GM12878 (cell line): Measurements from ENCODE around the gene BPTF. TPM values are rescaled to one million over a fixed set of nuclear protein-coding genes. Genes with fewer than 3 reads are reported as not detected.

Source experiments
- ATAC-seq: fragments of 200-7000 bp; cut with Tn5 transposase; 3 replicates; pipeline ENCODE4 v1.9.1; 2020; ENCODE audit warnings: mild to moderate bottlenecking, moderate library complexity
- BruUV-seq: library from RNA; stranded (reverse); fragments of 400-500 nt; replicated peaks from 2 replicates; lab custom pipeline; 2021; lab: Mats Ljungman, UMichigan
- CTCF ChIA-PET: fragments of 300-600 bp; sonication (Branson Sonifier 250); formaldehyde crosslinking; extraction: SDS; loops from one replicate; lab custom pipeline; 2021; ENCODE audit warnings: inconsistent platforms; lab: Yijun Ruan, JAX
- POLR2A ChIA-PET: fragments of 350-600 bp; formaldehyde crosslinking; extraction: SDS; loops from one replicate; lab custom pipeline; 2021; ENCODE audit warnings: inconsistent platforms; lab: Charles Lee
- RAD21 ChIA-PET: fragments of 300-600 bp; sonication (Branson Sonifier 250); formaldehyde crosslinking; loops from one replicate; lab custom pipeline; 2023; ENCODE audit warnings: antibody characterized with exemption; ENCODE audit not compliant: unreplicated experiment; lab: Charles Lee
- SMC1A ChIA-PET: fragments of 300-600 bp; sonication (Branson Sonifier 250); formaldehyde crosslinking; loops from one replicate; lab custom pipeline; 2023; ENCODE audit not compliant: unreplicated experiment, uncharacterized antibody; lab: Charles Lee
- DNase-seq: peaks from one replicate; pipeline ENCODE4 v3.0.0-alpha.2; 2011; ENCODE audit warnings: low read depth, low spot score
- FAIRE-seq: peaks from 3 replicates; lab custom pipeline; 2011; peaks lifted over from hg19 to GRCh38; lab: Jason Lieb, UNC
- H2AFZ ChIP-seq: 2 replicates; pipeline ENCODE4 v1.6.0; 2011; ENCODE audit warnings: low read depth, low read length, control low read depth; ENCODE audit not compliant: control insufficient read depth
- H3K27ac ChIP-seq: 2 replicates; pipeline ENCODE4 v1.5.1; 2011; ENCODE audit warnings: control low read depth; ENCODE audit not compliant: control insufficient read depth, insufficient read depth
- H3K27me3 ChIP-seq, 2 experiments: replicated peaks in 1 of 2; 2 replicates each; pipeline versions ENCODE4 v1.6.0 to v1.6.1; 2011; ENCODE audit warnings: low read length in 1 of 2; ENCODE audit not compliant: control insufficient read depth in 2 of 2, insufficient read depth in 2 of 2
- H3K36me3 ChIP-seq, 2 experiments: 2 replicates each; pipeline ENCODE4 v1.5.1; 2011; ENCODE audit warnings: low read length in 1 of 2; ENCODE audit not compliant: control insufficient read depth in 2 of 2, insufficient read depth in 2 of 2
- H3K4me1 ChIP-seq: 2 replicates; pipeline ENCODE4 v1.6.1; 2011; ENCODE audit warnings: mild to moderate bottlenecking, low read length, moderate library complexity, mixed read lengths; ENCODE audit not compliant: control insufficient read depth, insufficient read depth
- H3K4me2 ChIP-seq: 2 replicates; pipeline ENCODE4 v1.6.0; 2011; ENCODE audit warnings: control low read depth; ENCODE audit not compliant: control insufficient read depth, insufficient read depth
- H3K4me3 ChIP-seq: fragments of 200-600 bp; sonication (generic); 2 replicates; pipeline ENCODE4 v1.5.1; 2016
- H3K79me2 ChIP-seq: 2 replicates; pipeline ENCODE4 v1.6.0; 2011; ENCODE audit warnings: low read length; ENCODE audit not compliant: control insufficient read depth, insufficient read depth
- H3K9ac ChIP-seq: 2 replicates; pipeline ENCODE4 v1.8.0; 2011; ENCODE audit warnings: low read length, control low read depth, mixed read lengths; ENCODE audit not compliant: control insufficient read depth, insufficient read depth
- H3K9me3 ChIP-seq: replicated peaks from 3 replicates; pipeline ENCODE4 v1.5.1; 2011; ENCODE audit warnings: mild to moderate bottlenecking, low read length; ENCODE audit not compliant: control insufficient read depth, insufficient read depth
- H4K20me1 ChIP-seq: 2 replicates; pipeline ENCODE4 v1.6.0; 2011; ENCODE audit not compliant: control insufficient read depth, insufficient read depth
- BCLAF1 ChIP-seq: fragments of 450-650 bp; IDR thresholded peaks from 2 replicates; pipeline ENCODE4 v1.6.1; 2017; ENCODE audit warnings: antibody characterized with exemption, mild to moderate bottlenecking, moderate library complexity
- CREM ChIP-seq: IDR thresholded peaks from 2 replicates; pipeline ENCODE4 v1.6.1; 2014; ENCODE audit warnings: antibody characterized with exemption, low read depth
- DPF2 ChIP-seq: fragments of 450-650 bp; IDR thresholded peaks from 2 replicates; pipeline ENCODE4 v1.6.1; 2017; ENCODE audit warnings: mild to moderate bottlenecking
- GABPA ChIP-seq: IDR thresholded peaks from 2 replicates; pipeline ENCODE4 v1.6.1; 2014; ENCODE audit warnings: antibody characterized with exemption, low read depth, mild to moderate bottlenecking, inconsistent platforms
- HDAC2 ChIP-seq: fragments of 200-600 bp; sonication (generic); IDR thresholded peaks from 2 replicates; pipeline ENCODE4 v1.6.1; 2017
- IKZF1 ChIP-seq: fragments of 450-650 bp; conservative IDR thresholded peaks from 2 replicates; pipeline ENCODE4 v1.6.1; 2017; ENCODE audit warnings: antibody characterized with exemption, mild to moderate bottlenecking
- KAT2A ChIP-seq: conservative IDR thresholded peaks from 2 replicates; pipeline ENCODE4 v1.6.1; 2011; ENCODE audit warnings: low read depth, low read length; ENCODE audit not compliant: control insufficient read depth
- KLF5 ChIP-seq: fragments of 450-650 bp; IDR thresholded peaks from 2 replicates; pipeline ENCODE4 v1.6.1; 2014; ENCODE audit warnings: mild to moderate bottlenecking; ENCODE audit not compliant: partially characterized antibody
- NFYA ChIP-seq: IDR thresholded peaks from 2 replicates; pipeline ENCODE4 v1.6.1; 2011; ENCODE audit warnings: low read depth, mild to moderate bottlenecking, low read length, improper control_type of control experiment, borderline replicate concordance
- POU2F2 ChIP-seq: IDR thresholded peaks from 3 replicates; pipeline ENCODE4 v1.6.1; 2011; ENCODE audit warnings: low read depth, mild to moderate bottlenecking, low read length, borderline replicate concordance
- RELB ChIP-seq: fragments of 450-650 bp; IDR thresholded peaks from 2 replicates; pipeline ENCODE4 v1.6.1; 2017; ENCODE audit warnings: low read depth, mild to moderate bottlenecking, moderate library complexity
- RFX5 ChIP-seq: IDR thresholded peaks from 2 replicates; pipeline ENCODE4 v1.6.1; 2011; ENCODE audit warnings: low read depth, low read length, improper control_type of control experiment
- SREBF1 ChIP-seq: IDR thresholded peaks from 2 replicates; pipeline ENCODE4 v1.6.1; 2012; ENCODE audit warnings: mild to moderate bottlenecking, low read length
- ZBTB40 ChIP-seq: fragments of 450-650 bp; IDR thresholded peaks from 2 replicates; pipeline ENCODE4 v1.6.1; 2016; ENCODE audit warnings: mild to moderate bottlenecking, moderate library complexity, borderline replicate concordance
- WGBS: methylation state at CpG from one replicate; pipeline ENCODE4 v1.1.6; 2016; ENCODE audit warnings: low lambda C conversion rate; ENCODE audit not compliant: insufficient replicate concordance, insufficient coverage; ENCODE audit errors: missing lambda C conversion rate; 5-methylcytosine and 5-hydroxymethylcytosine counted together
- in situ Hi-C: fragments of 300-500 bp; cut with MboI; formaldehyde crosslinking; loops from 9 replicates; pipeline ENCODE4 v1.14.3; 2018; ENCODE audit warnings: mixed read lengths
- intact Hi-C: fragments of 100-400 bp; cut with micrococcal nuclease; formaldehyde crosslinking; loops from one replicate; pipeline ENCODE4 v1.14.2; 2022; ENCODE audit not compliant: unreplicated experiment
- polyA plus RNA-seq, 11 experiments: library from polyadenylated mRNA; depleted of rRNA in 4 of 11; unstranded in 6 of 11; stranded (reverse) in 5 of 11; fragments of >200 nt; fragmentation: Nextera tagmentation in 4 of 11; fragmentation: Illumina TruSeq in 1 of 11; extraction: Ambion mirVana in 4 of 11; extraction: Trizol in 1 of 11; gene quantifications; 1 replicate in 1 of 11; 2 replicates in 10 of 11; pipeline versions ENCODE4 v1.2.1 to v1.2.3, GENCODE V29; 2011 to 2016; ENCODE audit warnings: inconsistent platforms in 2 of 11, missing spikeins in 2 of 11, low read depth in 1 of 11
- total RNA-seq, 4 experiments: library from RNA; depleted of rRNA in 3 of 4; stranded (reverse); fragments of >200 nt in 3 of 4; fragmentation: Illumina TruSeq in 1 of 4; extraction: Trizol in 1 of 4; gene quantifications; 2 replicates each; pipeline versions ENCODE4 v1.2.1 to v1.2.3, GENCODE V29; 2013 to 2021

The BPTF gene
- total and polyA plus RNA-seq, 10 of the 15 experiments (the other 5 are each of a cell fraction or from before 2014, with no cell fraction given), result 19.4 to 78.3 (median 44.8) TPM

GRCh38 chr17:68019675-68020408, 194.5 kb downstream of the BPTF start:
- H3K27me3 ChIP-seq, result peaks cover 0 to 2% of the 10 kb centered on the region in 2 experiments; a peak in 1 of 4 replicates
- no TSS peak for BruUV-seq
- CTCF ChIA-PET, result interaction anchor here (0.7 to 2.0 kb wide), 7 partner anchors 8 to 478 kb away, joined by 3 to 13 read pairs (median 5); no protein-coding TSS in a partner anchor
- intact Hi-C loops, result loop anchor here (2.0 to 10.0 kb wide), 2 partner anchors 15 to 445 kb away; partner anchors contain the start of gene KPNA2
- under 1% methylated on average over 51 of the region's 51 CpGs for WGBS
- peak overlapping the region; percentile 84 for H3K4me2 ChIP-seq
- H3K79me2 ChIP-seq, result no peaks in the 10 kb centered on the region
- no peaks in the 10 kb centered on the region for H3K4me1 ChIP-seq
- peak; percentile 97 for DNase-seq
- no peaks in the 10 kb centered on the region for H4K20me1 ChIP-seq
- RAD21 ChIA-PET, result interaction anchor here (0.5 to 1.7 kb wide), 2 partner anchors 16 to 741 kb away, joined by 3 to 10 read pairs; partner anchors contain the start of gene KPNA2
- H3K9me3 ChIP-seq, result no peaks in the 10 kb centered on the region
- H3K4me3 ChIP-seq, result peak overlapping the region; percentile 77
- POLR2A ChIA-PET, result interaction anchor here (0.6 to 2.5 kb wide), 6 partner anchors 10 to 25 kb away, joined by 3 to 12 read pairs (median 6); partner anchors contain the start of gene KPNA2
- peak overlapping the region; percentile 88 for H2AFZ ChIP-seq
- SMC1A ChIA-PET, result interaction anchor here (0.8 to 1.4 kb wide), 6 partner anchors 11 to 301 kb away, joined by 3 to 6 read pairs (median 4); partner anchors contain the start of genes C17orf58 and KPNA2
- H3K27ac ChIP-seq, result peak overlapping the region; percentile 70
- peak overlapping the region; percentile 77 for H3K9ac ChIP-seq
- FAIRE-seq, result peak; percentile 95
- in situ Hi-C loops, result no loop called here
- ATAC-seq, result peak; percentile 98
- no peaks in the 10 kb centered on the region for H3K36me3 ChIP-seq
- TF ChIP-seq KAT2A, result no peak
- peak; percentile 66; the same call in 1 of the 2 replicates for TF ChIP-seq GABPA
- no peak for TF ChIP-seq BCLAF1
- peak; percentile 43; the same call in 1 of the 3 replicates for TF ChIP-seq POU2F2
- TF ChIP-seq ZBTB40, result peak; percentile 72
- TF ChIP-seq SREBF1, result no peak; the same call in 1 of the 2 replicates
- TF ChIP-seq RELB, result no peak
- TF ChIP-seq KLF5, result peak; percentile 95
- no peak for TF ChIP-seq NFYA
- TF ChIP-seq CREM, result no peak; the same call in 1 of the 2 replicates
- TF ChIP-seq HDAC2, result no peak
- TF ChIP-seq IKZF1, result peak; percentile 90
- TF ChIP-seq RFX5, result no peak
- TF ChIP-seq DPF2, result peak; percentile 64
